ENCODE measurements around the gene PPIL1.

PPIL1 gene

GRCh38 chr6:36860126-36860525 is 14.5 kb downstream of the PPIL1 start:
- Histone ChIP-seq H3K4me2 (ENCODE audit: insufficient read depth, low read length, poor library complexity, severe bottlenecking) (no peak overlapping the region), H3K36me3 (replicated peaks in 1 of 2; ENCODE audit: control insufficient read depth in 2 of 2, insufficient read depth in 2 of 2, low read length in 2 of 2) (peaks cover 14 to 89% of the 10 kb centered on the region in 2 donors), H3K79me1 (ENCODE audit: low read depth, low read length) (peaks cover 3% of the 10 kb centered on the region), H3K4ac (ENCODE audit: low read length) (no peak overlapping the region), H3K18ac (ENCODE audit: low read length) (no peak overlapping the region), H2AFZ (ENCODE audit: low read length) (no peak overlapping the region), H3K14ac (ENCODE audit: low read length) (no peak overlapping the region), H3K27me3 (ENCODE audit: control insufficient read depth in 3 of 3, insufficient read depth in 3 of 3, low read depth in 1 of 3, low read length in 3 of 3) (no peaks in the 10 kb centered on the region), H4K8ac (ENCODE audit: low read depth, low read length) (no peak overlapping the region), H3K27ac (replicated peaks; ENCODE audit: low read length) (no peak overlapping the region), H2AK5ac (ENCODE audit: low read depth, low read length) (no peak overlapping the region), H3K9ac (ENCODE audit: low read depth, low read length, poor library complexity) (no peak overlapping the region), H2BK120ac (ENCODE audit: low read depth, low read length) (no peak overlapping the region), H2BK12ac (ENCODE audit: low read length) (no peak overlapping the region), H3K4me1 (ENCODE audit: control insufficient read depth in 2 of 2, insufficient read depth in 1 of 2, low read depth in 1 of 2, low read length in 2 of 2) (peaks cover 6 to 11% of the 10 kb centered on the region in 2 donors), H4K91ac (ENCODE audit: low read depth, low read length, poor library complexity) (no peak overlapping the region), H3K9me3 (replicated peaks in 1 of 2; ENCODE audit: control insufficient read depth in 2 of 2, insufficient read depth in 1 of 2, low read depth in 1 of 2, low read length in 2 of 2) (peaks cover 0 to 2% of the 10 kb centered on the region in 2 donors), H3K4me3 (ENCODE audit: low read length in 2 of 2) (no peak overlapping the region), H2BK5ac (ENCODE audit: low read length) (no peak overlapping the region), H2BK15ac (ENCODE audit: low read length) (no peak overlapping the region), H3K23ac (ENCODE audit: low read depth, low read length, poor library complexity) (no peak overlapping the region)
- DNase-seq (ENCODE audit: low spot score) = no peak
- no CpG with 5 or more reads among the region's 7 CpGs for WGBS, 2 donors (ENCODE audit: extremely low coverage in 2 of 2, insufficient read length in 2 of 2, insufficient replicate concordance in 1 of 2)

GRCh38 chr6:36858407-36858981 is 16.1 kb downstream of the PPIL1 start:
- H3K27ac ChIP-seq (replicated peaks; ENCODE audit: low read length) = no peak overlapping the region
- no peak overlapping the region for H2AK5ac ChIP-seq (ENCODE audit: low read depth, low read length)
- H2BK120ac ChIP-seq (ENCODE audit: low read depth, low read length) = no peak overlapping the region
- DNase-seq (ENCODE audit: low spot score) = no peak
- H3K4ac ChIP-seq (ENCODE audit: low read length) = no peak overlapping the region
- no peak overlapping the region for H4K91ac ChIP-seq (ENCODE audit: low read depth, low read length, poor library complexity)
- no peak overlapping the region for H3K23ac ChIP-seq (ENCODE audit: low read depth, low read length, poor library complexity)
- H3K79me1 ChIP-seq (ENCODE audit: low read depth, low read length) = no peaks in the 10 kb centered on the region
- no CpG with 5 or more reads among the region's 6 CpGs for WGBS, 2 donors (ENCODE audit: extremely low coverage in 2 of 2, insufficient read length in 2 of 2, insufficient replicate concordance in 1 of 2)
- H3K4me2 ChIP-seq (ENCODE audit: insufficient read depth, low read length, poor library complexity, severe bottlenecking) = no peak overlapping the region
- H3K4me3 ChIP-seq (ENCODE audit: low read length in 2 of 2) = no peak overlapping the region
- no peak overlapping the region for H3K14ac ChIP-seq (ENCODE audit: low read length)
- H3K18ac ChIP-seq (ENCODE audit: low read length) = no peak overlapping the region
- no peak overlapping the region for H2BK12ac ChIP-seq (ENCODE audit: low read length)
- no peak overlapping the region for H2BK15ac ChIP-seq (ENCODE audit: low read length)
- no peak overlapping the region for H2BK5ac ChIP-seq (ENCODE audit: low read length)
- no peaks in the 10 kb centered on the region for H3K27me3 ChIP-seq (ENCODE audit: control insufficient read depth in 3 of 3, insufficient read depth in 3 of 3, low read depth in 1 of 3, low read length in 3 of 3)
- no peak overlapping the region for H2AFZ ChIP-seq (ENCODE audit: low read length)
- no peak overlapping the region for H4K8ac ChIP-seq (ENCODE audit: low read depth, low read length)
- H3K9ac ChIP-seq (ENCODE audit: low read depth, low read length, poor library complexity) = no peak overlapping the region
- H3K9me3 ChIP-seq (replicated peaks in 1 of 2; ENCODE audit: control insufficient read depth in 2 of 2, insufficient read depth in 1 of 2, low read depth in 1 of 2, low read length in 2 of 2) = no peaks in the 10 kb centered on the region
- peaks cover 12 to 89% of the 10 kb centered on the region in 2 donors for H3K36me3 ChIP-seq (replicated peaks in 1 of 2; ENCODE audit: control insufficient read depth in 2 of 2, insufficient read depth in 2 of 2, low read length in 2 of 2)
- H3K4me1 ChIP-seq (ENCODE audit: control insufficient read depth in 2 of 2, insufficient read depth in 1 of 2, low read depth in 1 of 2, low read length in 2 of 2) = peaks cover 6 to 7% of the 10 kb centered on the region in 2 donors

GRCh38 chr6:36857325-36857724 is 17.3 kb downstream of the PPIL1 start:
- no peak overlapping the region for H4K8ac ChIP-seq (ENCODE audit: low read depth, low read length)
- H3K27me3 ChIP-seq (ENCODE audit: control insufficient read depth in 3 of 3, insufficient read depth in 3 of 3, low read depth in 1 of 3, low read length in 3 of 3) = no peaks in the 10 kb centered on the region
- H3K79me1 ChIP-seq (ENCODE audit: low read depth, low read length) = no peaks in the 10 kb centered on the region
- H3K4me3 ChIP-seq (ENCODE audit: low read length in 2 of 2) = no peak overlapping the region
- H2BK120ac ChIP-seq (ENCODE audit: low read depth, low read length) = no peak overlapping the region
- H4K91ac ChIP-seq (ENCODE audit: low read depth, low read length, poor library complexity) = no peak overlapping the region
- no peak overlapping the region for H3K18ac ChIP-seq (ENCODE audit: low read length)
- no peak for DNase-seq (ENCODE audit: low spot score)
- no peak overlapping the region for H2AFZ ChIP-seq (ENCODE audit: low read length)
- H3K23ac ChIP-seq (ENCODE audit: low read depth, low read length, poor library complexity) = no peak overlapping the region
- H3K14ac ChIP-seq (ENCODE audit: low read length) = no peak overlapping the region
- peaks cover 14 to 89% of the 10 kb centered on the region in 2 donors for H3K36me3 ChIP-seq (replicated peaks in 1 of 2; ENCODE audit: control insufficient read depth in 2 of 2, insufficient read depth in 2 of 2, low read length in 2 of 2)
- H3K9ac ChIP-seq (ENCODE audit: low read depth, low read length, poor library complexity) = no peak overlapping the region
- WGBS, 2 donors (ENCODE audit: extremely low coverage in 2 of 2, insufficient read length in 2 of 2, insufficient replicate concordance in 1 of 2) = no CpG with 5 or more reads among the region's 4 CpGs
- H2BK5ac ChIP-seq (ENCODE audit: low read length) = no peak overlapping the region
- no peak overlapping the region for H2BK15ac ChIP-seq (ENCODE audit: low read length)
- H2BK12ac ChIP-seq (ENCODE audit: low read length) = no peak overlapping the region
- H3K9me3 ChIP-seq (replicated peaks in 1 of 2; ENCODE audit: control insufficient read depth in 2 of 2, insufficient read depth in 1 of 2, low read depth in 1 of 2, low read length in 2 of 2) = no peaks in the 10 kb centered on the region
- H2AK5ac ChIP-seq (ENCODE audit: low read depth, low read length) = no peak overlapping the region
- peaks cover 6 to 7% of the 10 kb centered on the region in 2 donors for H3K4me1 ChIP-seq (ENCODE audit: control insufficient read depth in 2 of 2, insufficient read depth in 1 of 2, low read depth in 1 of 2, low read length in 2 of 2)
- H3K4ac ChIP-seq (ENCODE audit: low read length) = no peak overlapping the region
- H3K27ac ChIP-seq (replicated peaks; ENCODE audit: low read length) = no peak overlapping the region
- H3K4me2 ChIP-seq (ENCODE audit: insufficient read depth, low read length, poor library complexity, severe bottlenecking) = no peak overlapping the region

GRCh38 chr6:36856277-36856676 is 18.3 kb downstream of the PPIL1 start:
- no peak overlapping the region for H3K4me3 ChIP-seq (ENCODE audit: low read length in 2 of 2)
- H2AFZ ChIP-seq (ENCODE audit: low read length) = no peak overlapping the region
- H3K36me3 ChIP-seq (replicated peaks in 1 of 2; ENCODE audit: control insufficient read depth in 2 of 2, insufficient read depth in 2 of 2, low read length in 2 of 2) = peaks cover 15 to 85% of the 10 kb centered on the region in 2 donors
- H3K18ac ChIP-seq (ENCODE audit: low read length) = no peak overlapping the region
- peaks cover 6 to 7% of the 10 kb centered on the region in 2 donors for H3K4me1 ChIP-seq (ENCODE audit: control insufficient read depth in 2 of 2, insufficient read depth in 1 of 2, low read depth in 1 of 2, low read length in 2 of 2)
- no peak for DNase-seq (ENCODE audit: low spot score)
- H3K9ac ChIP-seq (ENCODE audit: low read depth, low read length, poor library complexity) = no peak overlapping the region
- H2BK5ac ChIP-seq (ENCODE audit: low read length) = no peak overlapping the region
- no peak overlapping the region for H2BK120ac ChIP-seq (ENCODE audit: low read depth, low read length)
- H3K27me3 ChIP-seq (ENCODE audit: control insufficient read depth in 3 of 3, insufficient read depth in 3 of 3, low read depth in 1 of 3, low read length in 3 of 3) = no peaks in the 10 kb centered on the region
- H4K91ac ChIP-seq (ENCODE audit: low read depth, low read length, poor library complexity) = no peak overlapping the region
- H3K23ac ChIP-seq (ENCODE audit: low read depth, low read length, poor library complexity) = no peak overlapping the region
- no peak overlapping the region for H3K14ac ChIP-seq (ENCODE audit: low read length)
- no peak overlapping the region for H2BK15ac ChIP-seq (ENCODE audit: low read length)
- no peak overlapping the region for H3K27ac ChIP-seq (replicated peaks; ENCODE audit: low read length)
- H3K9me3 ChIP-seq (replicated peaks in 1 of 2; ENCODE audit: control insufficient read depth in 2 of 2, insufficient read depth in 1 of 2, low read depth in 1 of 2, low read length in 2 of 2) = no peaks in the 10 kb centered on the region
- no peaks in the 10 kb centered on the region for H3K79me1 ChIP-seq (ENCODE audit: low read depth, low read length)
- no peak overlapping the region for H3K4me2 ChIP-seq (ENCODE audit: insufficient read depth, low read length, poor library complexity, severe bottlenecking)
- no peak overlapping the region for H4K8ac ChIP-seq (ENCODE audit: low read depth, low read length)
- H2AK5ac ChIP-seq (ENCODE audit: low read depth, low read length) = no peak overlapping the region
- WGBS, 2 donors (ENCODE audit: extremely low coverage in 2 of 2, insufficient read length in 2 of 2, insufficient replicate concordance in 1 of 2) = no CpG with 5 or more reads among the region's 8 CpGs
- no peak overlapping the region for H3K4ac ChIP-seq (ENCODE audit: low read length)
- H2BK12ac ChIP-seq (ENCODE audit: low read length) = no peak overlapping the region
